ACHN (cell line): ENCODE measurements around the gene HSPA1L.
"Not testable (repeated sequence)": the region's sequence is repeated elsewhere in the genome, so short reads cannot be mapped to it uniquely, and the experiment has no call there.

Experiments
- DNase-seq: peaks from one replicate; pipeline ENCODE4 v3.0.0-alpha.2; 2015
- in situ Hi-C: cut with HindIII; loops from 2 replicates; pipeline ENCODE4 v1.10.0; 2017; ENCODE audit warnings: low sequenced_read_pairs, low pct_ligation_motif_present, low pct_unique_long_range_greater_than_20kb

The HSPA1L gene

GRCh38 chr6:31820399-31820798 lies 5.3 kb upstream of the HSPA1L start:
- in situ Hi-C loops, DNase-seq: not testable (repeated sequence)

DNA sequence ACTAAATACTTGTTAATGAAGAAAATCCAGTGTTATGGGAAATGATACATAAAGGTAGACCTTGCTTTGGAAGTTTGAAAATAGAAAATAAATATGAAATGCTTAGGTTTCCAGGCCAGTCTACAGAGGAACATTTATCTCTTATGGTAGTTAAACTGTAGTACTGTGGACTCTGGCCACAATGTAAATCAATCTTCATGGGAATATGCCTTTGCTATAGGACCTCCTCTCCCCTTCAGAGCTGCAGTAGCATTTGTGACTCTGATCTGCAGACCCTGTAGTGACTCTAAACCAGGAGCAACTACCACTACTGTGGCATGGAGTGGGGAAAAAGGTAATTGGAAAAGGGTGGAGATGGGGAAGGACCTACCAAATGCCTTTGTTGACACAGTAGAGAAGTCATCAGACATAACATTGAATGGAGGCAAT lies 4.8 kb upstream of the HSPA1L start:
- in situ Hi-C loops = no loop called here
- no peak for DNase-seq

- in situ Hi-C loops, DNase-seq: not testable (repeated sequence)
Measured at GRCh38 chr6:31817929-31818511, 2.9 kb upstream of the HSPA1L start.

- DNase-seq, in situ Hi-C loops: not testable (repeated sequence)
Measured at GRCh38 chr6:31817133-31817928, 2.2 kb upstream of the HSPA1L start.

- DNase-seq = peak; percentile 95
- in situ Hi-C loops = no loop called here
Measured at GRCh38 chr6:31814677-31815024, 432 bp downstream of the HSPA1L start.

- no peak for DNase-seq
- in situ Hi-C loops = no loop called here
Measured at GRCh38 chr6:31813465-31813849, 1.6 kb downstream of the HSPA1L start.

- in situ Hi-C loops = no loop called here
- no peak for DNase-seq
Measured at GRCh38 chr6:31811645-31812044, 3.4 kb downstream of the HSPA1L start.

DNA sequence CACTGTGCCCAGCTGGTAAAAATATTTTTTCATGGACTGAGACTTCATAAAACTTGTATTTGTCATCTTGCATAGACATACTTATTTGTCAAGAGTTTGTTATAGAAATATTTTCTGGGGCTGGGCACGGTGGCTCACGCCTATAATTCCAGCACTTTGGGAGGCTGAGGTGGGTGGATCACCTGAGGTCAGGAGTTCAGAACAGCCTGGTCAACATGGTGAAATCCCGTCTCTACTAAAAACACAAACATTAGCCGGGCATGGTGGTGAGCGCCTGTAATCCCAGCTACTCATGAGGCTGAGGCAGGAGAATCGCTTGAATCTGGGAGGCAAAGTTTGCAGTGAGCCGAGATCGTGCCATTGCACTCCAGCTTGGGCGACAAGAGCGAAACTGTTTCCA lies 6.5 kb downstream of the HSPA1L start:
- DNase-seq, in situ Hi-C loops: not testable (repeated sequence)

- in situ Hi-C loops = no loop called here
- peak; percentile 92 for DNase-seq
Measured at GRCh38 chr6:31806470-31807272, 8.4 kb downstream of the HSPA1L start, which contains the start of gene LSM2. LSM2 (minus strand) TSS chr6:31806966; CDS start chr6:31806757, 209 bp downstream.

DNA sequence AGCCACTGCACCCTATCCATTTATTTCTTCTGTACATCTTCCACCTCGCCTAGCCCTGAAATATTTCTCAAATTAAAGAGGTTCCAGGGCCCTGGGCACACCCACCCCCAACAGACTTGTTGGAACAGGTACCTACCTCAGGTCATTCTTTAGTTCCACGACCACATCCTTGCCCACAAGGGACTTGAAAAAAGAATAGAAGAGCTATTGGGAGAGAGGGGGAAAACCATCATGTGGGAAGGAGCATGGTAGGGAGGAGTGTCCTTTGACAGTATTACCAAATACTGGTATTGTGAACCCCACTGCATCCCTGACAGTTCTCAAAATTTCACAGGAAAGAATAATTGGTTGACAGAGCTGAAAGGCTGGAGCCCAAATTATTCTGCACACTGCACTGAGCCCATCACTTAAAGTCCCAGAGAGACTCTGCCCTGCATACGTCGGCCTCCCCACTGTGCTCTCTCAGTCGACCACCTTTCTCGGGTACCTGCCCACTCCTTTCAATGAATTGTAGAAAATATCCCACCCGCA lies 9.1 kb downstream of the HSPA1L start:
- in situ Hi-C loops = no loop called here
- no peak for DNase-seq

- DNase-seq, in situ Hi-C loops: not testable (repeated sequence)
Measured at GRCh38 chr6:31801031-31801927, 13.8 kb downstream of the HSPA1L start.

DNA sequence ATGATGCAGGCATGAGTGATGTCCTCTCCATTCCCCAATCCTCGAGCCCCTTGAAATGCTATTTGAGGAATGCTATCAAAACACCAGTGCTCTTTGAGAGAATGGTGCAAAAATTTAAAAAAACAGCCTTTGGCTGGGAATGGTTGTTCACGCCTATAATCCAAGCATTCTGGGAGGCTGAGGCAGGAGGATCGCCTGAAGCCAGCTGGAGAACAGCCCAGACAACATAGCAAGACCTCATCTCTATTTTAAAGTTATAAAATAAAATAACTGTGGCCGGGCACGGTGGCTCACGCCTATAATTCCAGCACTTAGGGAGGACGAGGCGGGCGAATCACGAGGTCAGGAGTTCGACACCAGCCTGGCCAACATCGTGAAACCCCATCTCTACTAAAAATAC lies 15.3 kb downstream of the HSPA1L start:
- in situ Hi-C loops = no loop called here
- DNase-seq = no peak

DNA sequence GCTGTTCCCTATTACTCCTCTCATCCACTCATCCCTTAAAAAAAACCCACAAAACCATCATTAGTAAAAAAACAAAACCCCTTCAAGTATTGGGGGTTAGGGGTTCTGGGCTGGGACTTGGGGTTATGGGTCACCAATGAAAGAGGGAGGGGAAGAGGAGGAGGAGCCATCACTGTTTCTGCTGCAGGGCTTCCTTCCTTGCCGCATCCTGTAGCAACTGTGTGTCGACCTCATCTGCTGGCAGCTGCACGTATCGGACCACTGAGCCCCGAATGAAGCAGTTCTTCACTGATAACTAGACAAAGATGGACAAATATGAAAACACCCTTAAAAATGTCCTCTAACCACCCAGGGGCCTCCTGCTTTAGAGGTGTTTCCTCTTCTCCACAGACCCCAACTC lies 17.5 kb downstream of the HSPA1L start:
- no peak for DNase-seq
- in situ Hi-C loops = no loop called here

GRCh38 chr6:31796993-31797385 lies 18.1 kb downstream of the HSPA1L start:
- no peak for DNase-seq
- in situ Hi-C loops = no loop called here

GRCh38 chr6:31795616-31796298 lies 19.3 kb downstream of the HSPA1L start, which contains the start of gene VARS1:
VARS1 (minus strand) TSS chr6:31795752; CDS start chr6:31795217, 535 bp downstream.
- peak; percentile 92 for DNase-seq
- in situ Hi-C loops = no loop called here

DNA sequence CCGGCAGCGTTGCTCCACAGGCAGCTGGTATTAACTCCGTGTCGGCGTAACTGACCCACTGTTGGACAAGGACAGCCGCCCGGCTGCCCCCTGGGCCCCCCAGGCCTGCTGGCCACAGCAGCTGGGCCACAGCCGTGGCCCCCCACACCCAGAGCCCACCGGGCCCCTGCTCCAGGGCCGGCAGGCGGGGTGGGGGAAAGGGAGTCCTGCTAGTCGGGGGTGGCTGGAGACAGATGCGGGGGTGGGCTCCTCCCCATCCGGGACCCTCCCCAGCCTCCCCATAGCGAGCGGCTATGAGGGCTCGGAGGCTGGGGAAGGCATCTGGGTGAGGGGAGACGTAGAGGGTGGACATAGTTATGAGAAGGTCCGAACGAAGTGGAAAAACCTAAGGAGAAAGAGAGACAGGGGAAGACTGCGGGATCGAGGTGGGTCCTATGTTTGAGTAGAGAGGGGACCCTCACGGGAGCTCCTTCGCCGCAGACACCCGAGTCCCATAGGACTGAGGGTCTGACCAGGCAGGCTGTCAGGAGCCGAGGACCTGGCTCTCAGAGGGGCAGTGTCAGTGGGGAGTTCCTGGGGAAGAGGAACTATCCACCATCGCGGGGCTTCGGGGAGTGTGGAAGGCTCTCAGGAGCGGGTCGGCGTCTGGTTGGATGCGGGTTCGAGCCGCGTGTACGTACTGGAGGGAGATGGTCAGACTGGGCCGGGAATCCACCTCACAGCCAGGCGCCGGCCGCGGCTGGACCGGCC lies 20.0 kb downstream of the HSPA1L start:
- in situ Hi-C loops = no loop called here
- peak; percentile 41 for DNase-seq

GRCh38 chr6:31794294-31794865 lies 20.7 kb downstream of the HSPA1L start:
- in situ Hi-C loops = no loop called here
- DNase-seq = peak; percentile 31
